Activated T-helper 1 cell treated with anti-CD3 and anti-CD28 coated beads, Interleukin-2, amount 50 U/mL, for 16 hours (primary cell): ENCODE measurements around the gene TNIP1.

Experiments used
- DNase-seq, 2 donors: peaks; one replicate each; pipeline ENCODE4 v3.0.0-alpha.2; 2020; ENCODE audit warnings: low read depth in 1 of 2, low spot score in 1 of 2

The TNIP1 gene

DNA sequence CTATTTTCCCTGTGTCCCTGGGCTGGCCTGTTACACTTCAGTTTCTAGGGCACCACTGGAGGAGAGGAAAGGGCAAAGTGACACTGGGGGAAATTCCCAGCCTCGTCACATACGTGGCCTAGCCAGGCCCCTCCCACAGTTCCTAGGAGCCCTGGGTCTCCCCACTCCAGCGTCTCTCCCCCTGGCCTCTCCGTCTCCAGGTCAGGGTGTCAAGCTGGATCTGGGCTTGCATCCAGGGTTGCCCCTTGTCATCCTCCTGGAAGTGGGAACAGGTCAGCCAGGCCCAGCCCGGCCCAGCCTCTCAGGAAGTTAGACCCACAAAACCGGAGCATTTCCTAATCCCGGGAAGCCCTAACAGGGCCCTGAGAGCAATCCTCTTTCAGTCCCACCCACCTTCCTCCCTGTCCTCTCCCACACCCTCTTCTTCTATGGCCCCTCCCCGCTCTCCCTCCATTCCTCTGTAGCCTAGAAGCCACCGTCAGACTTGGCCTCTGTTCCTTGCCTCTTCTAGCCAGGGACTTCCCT is 4.7 kb upstream of the TNIP1 start:
- DNase-seq: peak in 1 of 2 donors; percentile 40

DNA sequence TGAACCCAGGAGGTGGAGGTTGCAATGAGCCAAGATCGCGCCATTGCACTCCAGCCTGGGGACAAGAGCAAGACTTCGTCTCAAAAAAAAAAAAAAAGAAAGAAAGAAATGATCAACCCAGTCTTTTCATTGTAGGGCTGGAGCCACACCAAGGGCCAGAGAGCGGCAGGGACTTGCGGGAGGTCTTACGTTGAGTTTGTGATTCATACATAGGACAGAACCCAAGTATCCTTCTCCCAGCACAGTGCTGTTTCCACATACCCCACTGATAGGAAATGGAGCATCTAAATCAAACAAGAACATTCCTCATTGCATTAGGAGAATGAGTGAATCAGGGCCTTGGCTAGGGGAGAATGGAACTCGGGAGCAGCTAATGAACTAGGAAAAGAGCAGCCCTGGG is 3.5 kb upstream of the TNIP1 start:
- no peak for DNase-seq

DNA sequence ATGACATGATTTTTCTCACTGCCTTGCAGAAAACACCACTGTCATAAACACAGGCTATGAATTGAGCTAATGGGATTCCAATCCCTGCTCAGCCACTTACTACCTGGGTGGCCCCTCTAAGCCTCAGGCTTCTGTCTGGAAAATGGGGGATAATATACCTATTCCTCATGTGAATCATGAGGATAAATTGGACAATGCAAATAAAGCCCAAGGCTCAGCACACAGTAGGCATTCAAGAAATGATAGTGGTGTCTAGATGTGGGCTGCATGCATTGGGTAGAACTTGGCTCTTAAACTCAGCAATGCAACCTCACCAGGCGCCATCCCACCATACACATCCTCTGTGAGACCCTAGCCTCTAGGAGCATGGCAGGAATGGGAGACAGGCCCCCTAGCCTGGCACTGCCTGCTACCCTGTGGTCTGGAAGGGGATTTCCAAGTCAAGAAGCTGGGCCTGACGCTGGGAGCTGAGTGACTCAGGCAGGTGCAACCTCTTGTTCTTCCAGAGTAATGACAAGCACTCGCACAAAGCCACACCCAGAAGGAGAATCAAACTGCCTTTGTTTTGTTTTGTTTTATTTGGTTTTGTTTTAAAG is 2.3 kb upstream of the TNIP1 start:
- peak; percentile 33 to 59 for DNase-seq

- no peak for DNase-seq
These were observed 1.6 kb upstream of the TNIP1 start for GRCh38 chr5:151082282-151082902.

DNA sequence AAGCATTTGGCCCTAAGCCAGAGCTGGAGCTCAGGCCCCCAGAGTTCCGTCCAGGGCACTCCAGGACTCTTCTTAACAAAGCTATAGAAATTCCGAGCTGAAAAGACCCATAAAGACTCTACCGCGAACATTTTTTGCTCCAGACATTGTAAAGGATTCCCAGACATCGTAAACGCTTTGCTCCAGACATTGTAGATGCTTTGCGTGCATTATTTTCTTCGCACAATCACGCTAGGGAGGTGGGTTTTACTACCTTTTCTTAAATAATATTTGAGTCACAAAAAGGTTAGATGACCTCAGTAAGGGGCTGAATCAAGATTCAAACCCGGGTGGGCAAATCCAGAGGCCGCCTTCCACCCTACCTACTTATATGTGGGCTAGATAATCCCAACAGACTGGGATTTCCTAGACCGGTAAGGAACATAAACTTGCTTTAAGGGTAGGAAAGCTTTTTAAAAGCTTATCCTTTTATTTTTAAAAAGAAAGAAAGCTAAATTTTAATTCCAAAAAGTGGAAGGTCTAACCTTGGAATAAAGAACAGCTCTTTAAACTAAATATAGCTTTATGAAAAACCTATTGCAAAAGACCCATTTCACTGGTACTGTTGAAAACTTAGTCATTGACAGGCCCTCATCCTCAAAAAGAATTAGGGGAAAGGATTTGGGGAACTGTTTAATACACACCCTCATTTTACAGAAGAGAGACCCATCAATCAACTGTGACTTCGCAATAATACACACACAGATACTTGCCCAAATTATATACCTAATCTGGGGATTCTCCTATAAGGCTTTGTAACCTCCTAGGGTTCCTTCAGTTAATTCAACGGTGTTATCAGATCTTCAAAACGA is 822 bp upstream of the TNIP1 start:
- DNase-seq: no peak

DNA sequence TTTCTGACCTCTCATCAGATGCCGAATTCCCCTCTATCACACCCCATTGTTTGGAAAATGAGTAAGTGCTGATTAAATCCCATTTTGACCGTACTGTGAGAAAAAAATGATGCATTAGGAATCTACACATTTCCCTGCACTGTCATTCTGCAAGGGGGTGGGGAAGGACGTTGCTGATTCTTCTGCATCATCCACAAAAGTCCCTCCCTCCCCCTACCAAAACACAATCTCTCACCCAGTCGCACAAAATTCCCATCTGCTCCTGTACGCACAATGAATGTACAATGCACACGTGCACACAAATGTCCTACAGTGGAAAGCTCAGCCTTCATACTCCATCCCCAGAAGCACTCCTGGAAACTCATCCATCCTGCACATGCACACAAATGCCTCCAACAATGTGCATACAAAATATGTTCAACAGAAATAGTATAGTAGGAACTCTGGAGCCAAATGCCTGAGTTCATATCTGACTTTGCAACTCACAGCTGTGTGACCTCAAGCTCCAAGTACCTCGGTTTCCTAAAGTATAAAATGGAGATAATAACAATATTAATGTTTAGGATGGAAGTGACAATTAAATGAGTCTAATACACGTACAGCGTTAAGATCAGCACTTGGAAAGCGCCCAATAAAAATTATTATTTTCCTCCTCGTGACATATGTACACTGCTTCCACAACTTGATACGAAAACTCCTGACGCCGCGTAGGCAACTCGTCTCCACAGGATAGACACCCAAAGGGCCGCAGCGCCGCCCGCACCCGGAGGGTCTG is 809 bp downstream of the TNIP1 start:
- no peak for DNase-seq

GRCh38 chr5:151078490-151079262 is 2.2 kb downstream of the TNIP1 start:
- DNase-seq: peak; percentile 43 to 64

- DNase-seq: no peak
These were observed 2.9 kb downstream of the TNIP1 start for GRCh38 chr5:151077967-151078366.

DNA sequence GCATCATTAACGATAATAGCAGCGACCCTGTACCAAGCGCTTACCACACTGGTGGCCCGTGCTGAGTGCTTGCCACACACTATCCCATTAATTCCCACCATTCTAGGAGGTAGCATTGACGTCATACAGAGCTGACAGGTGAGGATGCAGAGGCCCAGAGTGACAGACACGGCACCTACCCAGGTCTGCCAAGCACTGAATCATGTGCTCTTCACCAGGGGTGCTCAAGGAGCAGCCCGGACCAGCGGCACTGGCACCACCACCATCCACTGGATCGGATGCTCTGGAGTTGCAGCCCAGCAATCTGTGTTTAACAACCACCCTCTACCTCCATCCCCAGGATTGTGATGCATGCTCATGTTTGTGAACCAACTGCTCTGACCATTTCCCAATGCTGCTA is 3.4 kb downstream of the TNIP1 start:
- DNase-seq: no peak

DNA sequence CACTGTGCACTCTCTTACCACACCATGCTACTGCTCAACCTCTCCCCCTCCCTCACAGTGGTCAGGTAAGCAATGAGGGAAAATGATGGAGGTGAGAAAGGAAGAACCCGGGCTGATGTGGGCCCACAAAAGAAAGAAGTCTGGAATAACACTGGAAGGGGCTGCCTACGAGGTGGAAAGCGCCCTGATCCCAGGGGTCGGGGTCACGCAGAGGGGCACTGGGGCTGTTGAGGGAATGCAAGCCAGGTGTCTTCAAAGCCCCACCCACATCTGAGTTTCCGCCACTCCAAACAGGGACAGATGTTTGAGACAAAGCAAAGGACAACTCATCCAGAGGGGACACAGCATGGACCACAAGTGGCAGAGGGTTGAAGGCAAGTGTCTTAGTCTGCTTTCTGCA is 4.2 kb downstream of the TNIP1 start:
- no peak for DNase-seq

DNA sequence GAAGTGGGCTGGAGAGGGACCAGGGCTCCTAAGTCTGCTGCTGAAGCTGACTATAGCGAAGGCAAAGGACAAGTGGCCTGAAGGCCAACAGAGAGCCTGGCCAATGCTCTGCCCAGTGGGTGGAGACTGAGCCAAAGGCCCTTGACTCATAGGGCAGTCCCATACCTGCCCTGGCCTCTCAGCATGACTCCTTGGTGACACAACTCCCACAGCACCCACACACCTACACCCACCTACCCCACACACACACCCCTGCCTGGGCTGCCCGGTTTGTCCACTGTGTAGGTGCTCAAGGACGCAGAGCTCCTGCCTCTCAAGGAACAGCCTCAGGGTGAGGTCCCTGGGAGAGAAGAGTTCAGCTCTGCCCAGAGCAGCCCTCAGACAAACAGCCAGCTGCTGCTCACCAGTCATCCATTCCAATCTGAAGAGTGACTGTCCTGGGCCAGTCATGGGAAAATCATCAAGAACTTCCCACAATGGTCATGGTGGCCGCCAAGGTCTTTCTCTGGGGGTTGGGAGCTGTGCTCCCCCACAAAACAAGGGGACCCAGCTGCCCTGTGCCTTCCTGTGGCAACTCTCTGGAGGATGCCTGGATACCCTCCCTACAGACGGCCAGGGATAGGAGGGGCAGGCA is 5.0 kb downstream of the TNIP1 start:
- no peak for DNase-seq

- no peak for DNase-seq
These were observed 6.3 kb downstream of the TNIP1 start for GRCh38 chr5:151074557-151074956.

DNA sequence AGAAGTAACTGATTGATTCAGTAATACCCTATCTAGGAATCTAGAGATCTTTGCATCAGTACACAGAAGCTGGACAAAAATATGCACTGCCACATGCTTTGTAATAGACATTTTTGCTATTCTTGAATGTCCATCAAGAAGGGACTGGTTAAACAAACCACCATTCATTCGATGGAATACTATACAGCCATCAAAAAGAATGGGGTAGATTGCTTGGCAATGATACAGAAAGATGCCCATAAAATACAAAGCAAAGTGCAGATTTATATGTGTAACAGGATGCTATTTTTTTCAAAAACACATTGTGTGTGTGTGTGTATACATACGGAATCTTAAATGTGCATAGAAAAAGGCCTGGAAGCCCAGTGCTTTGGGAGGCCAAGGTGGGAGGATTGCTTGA is 7.6 kb downstream of the TNIP1 start:
- DNase-seq: no peak

DNA sequence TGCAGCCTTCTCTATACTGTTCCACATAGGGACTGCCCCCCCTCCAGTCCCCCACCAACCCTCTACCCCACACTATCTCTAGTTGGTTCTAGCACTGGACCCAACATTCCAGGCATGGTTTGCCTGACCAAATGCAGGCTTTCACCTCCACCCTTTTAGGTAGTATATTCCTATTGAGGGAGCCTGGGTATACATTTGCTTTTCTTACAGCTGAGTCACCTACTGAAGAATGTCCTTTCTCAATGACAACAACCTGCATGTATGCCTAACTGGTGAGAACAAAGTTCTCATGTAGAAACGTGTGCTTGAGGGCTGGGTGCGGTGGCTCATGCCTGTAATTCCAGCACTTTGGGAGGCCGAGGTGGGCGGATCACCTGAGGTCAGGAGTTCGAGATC is 8.2 kb downstream of the TNIP1 start:
- no peak for DNase-seq

- no peak for DNase-seq
These were observed 8.8 kb downstream of the TNIP1 start for GRCh38 chr5:151071848-151072629.

GRCh38 chr5:151071021-151071420 is 9.8 kb downstream of the TNIP1 start:
- DNase-seq: no peak

DNA sequence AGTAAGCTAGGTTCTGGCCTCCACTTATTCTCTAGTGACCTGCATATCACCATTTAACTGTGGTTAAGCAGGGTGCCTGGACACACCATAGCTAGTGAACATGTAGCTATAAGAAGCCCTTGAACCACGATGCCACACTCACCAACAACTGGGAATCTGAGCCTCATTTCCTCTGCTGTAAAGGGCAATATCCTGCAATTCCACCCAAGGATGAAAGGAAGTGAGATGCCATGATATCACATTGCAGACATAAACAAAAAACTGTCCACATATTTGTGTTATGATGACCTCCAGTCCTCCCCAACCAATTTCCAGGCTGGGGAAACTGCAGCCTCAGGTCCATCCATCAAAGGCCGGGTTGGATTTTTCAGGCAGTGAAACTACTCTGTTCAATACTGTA is 10.4 kb downstream of the TNIP1 start:
- no peak for DNase-seq

DNA sequence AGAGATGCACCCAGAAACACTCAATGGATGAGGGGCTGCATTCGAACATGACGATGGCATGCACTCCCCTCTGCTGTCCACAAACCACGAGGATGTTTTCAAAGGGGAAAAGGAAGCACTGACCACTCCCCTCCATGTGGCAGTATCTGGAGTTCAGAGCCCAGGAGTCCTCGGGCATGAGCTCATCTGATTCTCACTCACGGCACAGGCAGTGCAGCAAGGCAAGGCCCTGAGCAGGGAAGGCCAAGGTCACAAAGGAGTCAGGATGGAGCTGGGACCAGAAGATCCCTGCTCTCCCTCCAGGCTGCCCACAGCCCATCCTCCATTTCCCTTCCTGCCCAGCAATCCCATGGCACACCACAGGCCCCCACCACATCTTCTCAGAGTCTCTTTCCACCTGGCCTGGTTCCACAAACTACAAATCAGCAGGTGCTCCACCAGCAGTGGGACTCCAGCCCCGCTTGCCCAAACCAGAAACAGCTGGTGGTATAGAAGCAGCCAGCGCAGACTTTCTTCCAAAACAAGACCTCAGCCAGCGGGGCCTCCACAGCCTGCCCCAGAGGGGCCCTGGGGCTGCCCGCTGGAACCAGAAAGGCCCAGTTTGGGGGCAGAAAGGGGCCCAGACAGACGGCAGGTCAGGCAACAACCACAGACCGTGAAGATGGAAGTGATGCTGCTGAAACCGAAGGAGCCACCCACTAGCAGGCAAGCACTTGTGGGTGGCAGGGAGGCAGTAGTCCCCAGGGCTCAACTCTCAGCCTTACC is 12.2 kb downstream of the TNIP1 start:
- DNase-seq: no peak
